ENCODE data around the gene C11orf52. TPM values are rescaled to one million over a fixed set of nuclear protein-coding genes. Genes with fewer than 3 reads are reported as not detected.

Gene C11orf52
- total RNA-seq, 1 donor from 2014 or later = 5.0 TPM

GRCh38 chr11:111966678-111967077, 48.0 kb downstream of the C11orf52 start:
- no peak overlapping the region for H3K4me3 ChIP-seq (ENCODE audit: low read depth, low read length)
- no peak for TF ChIP-seq CTCF (IDR thresholded peaks at IDR 0.05; ENCODE audit: insufficient read depth, low read length, poor library complexity, severe bottlenecking)
- DNase-seq (ENCODE audit: low read depth) = no peak
- no peaks in the 10 kb centered on the region for H3K27me3 ChIP-seq (ENCODE audit: control insufficient read depth, insufficient read depth, low read length)
- peaks cover 1% of the 10 kb centered on the region for H3K36me3 ChIP-seq (ENCODE audit: control insufficient read depth, insufficient read depth, low read length)

- H3K4me3 ChIP-seq (ENCODE audit: low read depth, low read length) = no peak overlapping the region
- H3K36me3 ChIP-seq (ENCODE audit: control insufficient read depth, insufficient read depth, low read length) = peaks cover 1% of the 10 kb centered on the region
- TF ChIP-seq CTCF (IDR thresholded peaks at IDR 0.05; ENCODE audit: insufficient read depth, low read length, poor library complexity, severe bottlenecking) = no peak
- H3K27me3 ChIP-seq (ENCODE audit: control insufficient read depth, insufficient read depth, low read length) = no peaks in the 10 kb centered on the region
- DNase-seq (ENCODE audit: low read depth) = no peak
These were observed 48.9 kb downstream of the C11orf52 start for GRCh38 chr11:111967649-111968048.

- no peak for TF ChIP-seq CTCF (IDR thresholded peaks at IDR 0.05; ENCODE audit: insufficient read depth, low read length, poor library complexity, severe bottlenecking)
- Histone ChIP-seq H3K27me3 (ENCODE audit: control insufficient read depth, insufficient read depth, low read length) (no peaks in the 10 kb centered on the region), H3K4me3 (ENCODE audit: low read depth, low read length) (no peak overlapping the region), H3K36me3 (ENCODE audit: control insufficient read depth, insufficient read depth, low read length) (peaks cover 1% of the 10 kb centered on the region)
- no peak for DNase-seq (ENCODE audit: low read depth)
These were observed 50.6 kb downstream of the C11orf52 start for GRCh38 chr11:111969344-111969743.

- Histone ChIP-seq H3K27me3 (ENCODE audit: control insufficient read depth, insufficient read depth, low read length) (no peaks in the 10 kb centered on the region), H3K4me3 (ENCODE audit: low read depth, low read length) (no peak overlapping the region), H3K36me3 (ENCODE audit: control insufficient read depth, insufficient read depth, low read length) (peaks cover under 1% of the 10 kb centered on the region)
- TF ChIP-seq CTCF (IDR thresholded peaks at IDR 0.05; ENCODE audit: insufficient read depth, low read length, poor library complexity, severe bottlenecking) = no peak
- DNase-seq (ENCODE audit: low read depth) = no peak
These were observed 55.7 kb downstream of the C11orf52 start for GRCh38 chr11:111974446-111974845.

GRCh38 chr11:111975076-111975806, 56.5 kb downstream of the C11orf52 start:
- DNase-seq (ENCODE audit: low read depth) = no peak
- Histone ChIP-seq H3K36me3 (ENCODE audit: control insufficient read depth, insufficient read depth, low read length) (no peaks in the 10 kb centered on the region), H3K27me3 (ENCODE audit: control insufficient read depth, insufficient read depth, low read length) (no peaks in the 10 kb centered on the region), H3K4me3 (ENCODE audit: low read depth, low read length) (no peak overlapping the region)
- TF ChIP-seq CTCF (IDR thresholded peaks at IDR 0.05; ENCODE audit: insufficient read depth, low read length, poor library complexity, severe bottlenecking) = peak; percentile 19
